ENCODE data around the gene TFF3. TPM values are rescaled to one million over a fixed set of nuclear protein-coding genes. Genes with fewer than 3 reads are reported as not detected.

Gene TFF3
- polyA plus RNA-seq, result not detected

- no peaks in the 10 kb centered on the region for H3K27me3 Mint-ChIP-seq
- H3K4me3 Mint-ChIP-seq, result no peak within 1 kb of the TSS
- peaks cover 7 to 10% (median 8%) of the 10 kb centered on the region in 3 donors for H3K4me1 Mint-ChIP-seq
- no peak within 1 kb of the TSS for H3K27ac Mint-ChIP-seq
- no peaks in the 10 kb centered on the region for H3K36me3 Mint-ChIP-seq
- H3K9me3 Mint-ChIP-seq, result no peaks in the 10 kb centered on the region
Measured at GRCh38 chr21:42315296-42315891, at the start of gene TFF3. Gene TFF3, minus strand, starts transcription at chr21:42315409. Its CDS starts 35 bp downstream, at chr21:42315374.

- Mint-ChIP-seq H3K27ac (no peak overlapping the region), H3K36me3 (no peaks in the 10 kb centered on the region), H3K27me3 (peaks cover 23% of the 10 kb centered on the region), H3K4me1 (peaks cover 0 to 9% (median 3%) of the 10 kb centered on the region in 3 donors), H3K4me3 (no peak overlapping the region), H3K9me3 (no peaks in the 10 kb centered on the region)
Measured at GRCh38 chr21:42364304-42364865, 49.2 kb upstream of the TFF3 start.

- H3K27me3 Mint-ChIP-seq, result peaks cover 30% of the 10 kb centered on the region
- H3K4me3 Mint-ChIP-seq, result no peak overlapping the region
- H3K9me3 Mint-ChIP-seq, result no peaks in the 10 kb centered on the region
- no peak overlapping the region for H3K27ac Mint-ChIP-seq
- peaks cover 0 to 9% (median 3%) of the 10 kb centered on the region in 3 donors for H3K4me1 Mint-ChIP-seq
- H3K36me3 Mint-ChIP-seq, result no peaks in the 10 kb centered on the region
Measured at GRCh38 chr21:42363312-42363711, 48.1 kb upstream of the TFF3 start.

GRCh38 chr21:42362700-42363099, 47.5 kb upstream of the TFF3 start:
- H3K27ac Mint-ChIP-seq, result no peak overlapping the region
- peaks cover 0 to 9% (median 3%) of the 10 kb centered on the region in 3 donors for H3K4me1 Mint-ChIP-seq
- H3K27me3 Mint-ChIP-seq, result peaks cover 30% of the 10 kb centered on the region
- no peaks in the 10 kb centered on the region for H3K36me3 Mint-ChIP-seq
- H3K9me3 Mint-ChIP-seq, result no peaks in the 10 kb centered on the region
- peak overlapping the region in 2 of 4 donors; percentile 58 to 66 for H3K4me3 Mint-ChIP-seq

- Mint-ChIP-seq H3K4me3 (no peak overlapping the region), H3K36me3 (no peaks in the 10 kb centered on the region), H3K9me3 (peaks cover 0 to 4% (median 0%) of the 10 kb centered on the region in 3 donors), H3K27ac (no peak overlapping the region), H3K27me3 (peaks cover 28% of the 10 kb centered on the region), H3K4me1 (peaks cover 0 to 9% (median 3%) of the 10 kb centered on the region in 3 donors)
Measured at GRCh38 chr21:42362198-42362597, 47.0 kb upstream of the TFF3 start.

GRCh38 chr21:42361286-42361685, 46.1 kb upstream of the TFF3 start:
- peaks cover 36% of the 10 kb centered on the region for H3K27me3 Mint-ChIP-seq
- H3K9me3 Mint-ChIP-seq, result peaks cover 0 to 8% (median 0%) of the 10 kb centered on the region in 3 donors
- no peaks in the 10 kb centered on the region for H3K36me3 Mint-ChIP-seq
- H3K27ac Mint-ChIP-seq, result no peak overlapping the region
- peaks cover 0 to 9% (median 3%) of the 10 kb centered on the region in 3 donors for H3K4me1 Mint-ChIP-seq
- no peak overlapping the region for H3K4me3 Mint-ChIP-seq

- H3K27ac Mint-ChIP-seq, result no peak overlapping the region
- H3K27me3 Mint-ChIP-seq, result peaks cover 38% of the 10 kb centered on the region
- H3K4me3 Mint-ChIP-seq, result no peak overlapping the region
- H3K36me3 Mint-ChIP-seq, result no peaks in the 10 kb centered on the region
- peaks cover 0 to 9% (median 3%) of the 10 kb centered on the region in 3 donors for H3K4me1 Mint-ChIP-seq
- H3K9me3 Mint-ChIP-seq, result peaks cover 0 to 14% (median 0%) of the 10 kb centered on the region in 3 donors
Measured at GRCh38 chr21:42360317-42360716, 45.1 kb upstream of the TFF3 start.

- peaks cover 3 to 28% (median 4%) of the 10 kb centered on the region in 3 donors for H3K9me3 Mint-ChIP-seq
- peaks cover 0 to 9% (median 3%) of the 10 kb centered on the region in 3 donors for H3K4me1 Mint-ChIP-seq
- peaks cover 35% of the 10 kb centered on the region for H3K27me3 Mint-ChIP-seq
- H3K36me3 Mint-ChIP-seq, result peaks cover 3% of the 10 kb centered on the region
- H3K4me3 Mint-ChIP-seq, result no peak overlapping the region
- H3K27ac Mint-ChIP-seq, result no peak overlapping the region
Measured at GRCh38 chr21:42358937-42359336, 43.7 kb upstream of the TFF3 start.

- no peak overlapping the region for H3K4me3 Mint-ChIP-seq
- H3K27me3 Mint-ChIP-seq, result peaks cover 40% of the 10 kb centered on the region
- peaks cover 0 to 11% (median 3%) of the 10 kb centered on the region in 3 donors for H3K4me1 Mint-ChIP-seq
- peaks cover 3% of the 10 kb centered on the region for H3K36me3 Mint-ChIP-seq
- no peak overlapping the region for H3K27ac Mint-ChIP-seq
- peaks cover 3 to 34% (median 7%) of the 10 kb centered on the region in 3 donors for H3K9me3 Mint-ChIP-seq
Measured at GRCh38 chr21:42358261-42358660, 43.1 kb upstream of the TFF3 start.

GRCh38 chr21:42357307-42357706, 42.1 kb upstream of the TFF3 start:
- Mint-ChIP-seq H3K27me3 (peaks cover 38% of the 10 kb centered on the region), H3K4me1 (peaks cover 0 to 5% (median 3%) of the 10 kb centered on the region in 3 donors), H3K9me3 (peaks cover 3 to 35% (median 7%) of the 10 kb centered on the region in 3 donors), H3K4me3 (no peak overlapping the region), H3K27ac (no peak overlapping the region), H3K36me3 (peaks cover 3% of the 10 kb centered on the region)

GRCh38 chr21:42356650-42357049, 41.4 kb upstream of the TFF3 start:
- no peak overlapping the region for H3K4me3 Mint-ChIP-seq
- H3K36me3 Mint-ChIP-seq, result peaks cover 3% of the 10 kb centered on the region
- H3K9me3 Mint-ChIP-seq, result peaks cover 3 to 35% (median 7%) of the 10 kb centered on the region in 3 donors
- peaks cover 0 to 1% (median 0%) of the 10 kb centered on the region in 3 donors for H3K4me1 Mint-ChIP-seq
- H3K27me3 Mint-ChIP-seq, result peaks cover 36% of the 10 kb centered on the region
- no peak overlapping the region for H3K27ac Mint-ChIP-seq

GRCh38 chr21:42356046-42356445, 40.8 kb upstream of the TFF3 start:
- peaks cover 0 to 1% (median 0%) of the 10 kb centered on the region in 3 donors for H3K4me1 Mint-ChIP-seq
- peaks cover 3% of the 10 kb centered on the region for H3K36me3 Mint-ChIP-seq
- H3K27me3 Mint-ChIP-seq, result peaks cover 36% of the 10 kb centered on the region
- H3K27ac Mint-ChIP-seq, result no peak overlapping the region
- no peak overlapping the region for H3K4me3 Mint-ChIP-seq
- H3K9me3 Mint-ChIP-seq, result peaks cover 3 to 35% (median 7%) of the 10 kb centered on the region in 3 donors

- Mint-ChIP-seq H3K4me1 (peaks cover 0 to 1% (median 0%) of the 10 kb centered on the region in 3 donors), H3K27ac (no peak overlapping the region)
Measured at GRCh38 chr21:42353623-42354022, 38.4 kb upstream of the TFF3 start.

GRCh38 chr21:42352441-42353095, 37.4 kb upstream of the TFF3 start:
- Mint-ChIP-seq H3K4me1 (peaks cover 0 to 1% (median 0%) of the 10 kb centered on the region in 3 donors), H3K9me3 (peaks cover 3 to 34% (median 7%) of the 10 kb centered on the region in 3 donors), H3K27ac (no peak overlapping the region), H3K27me3 (peaks cover 31% of the 10 kb centered on the region), H3K36me3 (peaks cover 3% of the 10 kb centered on the region), H3K4me3 (no peak overlapping the region)

More at GRCh38 chr21:42353623-42354022, 38.4 kb upstream of the TFF3 start:
- Mint-ChIP-seq H3K4me3 (no peak overlapping the region), H3K27me3 (peaks cover 31% of the 10 kb centered on the region), H3K9me3 (peaks cover 3 to 35% (median 7%) of the 10 kb centered on the region in 3 donors), H3K36me3 (peaks cover 3% of the 10 kb centered on the region)
